Stomach (tissue), 4 donors: ENCODE results near the gene FAXDC2.

Source experiments
- CTCF ChIP-seq, 7 experiments: fragments of 450-650 bp in 4 of 7; fragments of 200-600 bp in 3 of 7; sonication (generic) in 3 of 7; IDR thresholded peaks; one replicate each; pipeline ENCODE4 v1.5.1; 2016 to 2019; ENCODE audit warnings: antibody characterized with exemption in 7 of 7, control low read depth in 2 of 7, mild to moderate bottlenecking in 1 of 7
- EP300 ChIP-seq: sonication (generic); formaldehyde crosslinking; IDR thresholded peaks from one replicate; pipeline ENCODE4 v1.6.1; 2017; ENCODE audit warnings: antibody characterized with exemption
- POLR2A ChIP-seq, 4 donors: fragments of 450-650 bp; IDR thresholded peaks; one replicate each; pipeline ENCODE4 v1.6.1; 2016; ENCODE audit warnings: antibody characterized with exemption in 4 of 4, control low read depth in 2 of 4, mild to moderate bottlenecking in 1 of 4, moderate library complexity in 1 of 4

- TF ChIP-seq CTCF (IDR thresholded peaks at IDR 0.05) (no peak), EP300 (no peak), POLR2A (IDR thresholded peaks at IDR 0.05) (no peak)
These were observed 607 bp downstream of the FAXDC2 start for GRCh38 chr5:154849791-154850201.
